ENCODE measurements around the gene EPHB1. TPM values are rescaled to one million over a fixed set of nuclear protein-coding genes. Genes with fewer than 3 reads are reported as not detected.

Gene EPHB1
- total RNA-seq, 2 donors from 2014 or later, result 1.9 to 3.2 TPM

- no peaks in the 10 kb centered on the region for H3K9me3 ChIP-seq
- no peak for DNase-seq (ENCODE audit: low spot score)
- no peaks in the 10 kb centered on the region for H3K4me1 ChIP-seq
- no peak for TF ChIP-seq CTCF (IDR thresholded peaks at IDR 0.05)
- H3K36me3 ChIP-seq, result no peaks in the 10 kb centered on the region
- H3K4me3 ChIP-seq, result no peak overlapping the region
- no peaks in the 10 kb centered on the region for H3K27me3 ChIP-seq
- H3K27ac ChIP-seq, result no peak overlapping the region
These were observed 404.1 kb downstream of the EPHB1 start for GRCh38 chr3:135199137-135199536.

GRCh38 chr3:135203026-135203425, 408.0 kb downstream of the EPHB1 start:
- H3K27me3 ChIP-seq, result no peaks in the 10 kb centered on the region
- H3K9me3 ChIP-seq, result no peaks in the 10 kb centered on the region
- H3K27ac ChIP-seq, result no peak overlapping the region
- H3K36me3 ChIP-seq, result no peaks in the 10 kb centered on the region
- no peak for DNase-seq (ENCODE audit: low spot score)
- H3K4me1 ChIP-seq, result no peaks in the 10 kb centered on the region
- TF ChIP-seq CTCF (IDR thresholded peaks at IDR 0.05), result no peak
- no peak overlapping the region for H3K4me3 ChIP-seq

GRCh38 chr3:135213213-135213612, 418.2 kb downstream of the EPHB1 start:
- Histone ChIP-seq H3K27me3 (no peaks in the 10 kb centered on the region), H3K27ac (no peak overlapping the region), H3K9me3 (no peaks in the 10 kb centered on the region), H3K36me3 (no peaks in the 10 kb centered on the region), H3K4me3 (no peak overlapping the region), H3K4me1 (no peaks in the 10 kb centered on the region)
- DNase-seq (ENCODE audit: low spot score), result no peak
- TF ChIP-seq CTCF (IDR thresholded peaks at IDR 0.05), result no peak

- Histone ChIP-seq H3K9me3 (no peaks in the 10 kb centered on the region), H3K27me3 (no peaks in the 10 kb centered on the region), H3K4me3 (no peak overlapping the region), H3K27ac (no peak overlapping the region), H3K36me3 (no peaks in the 10 kb centered on the region), H3K4me1 (no peaks in the 10 kb centered on the region)
- DNase-seq (ENCODE audit: low spot score), result no peak
- TF ChIP-seq CTCF (IDR thresholded peaks at IDR 0.05), result no peak
These were observed 418.8 kb downstream of the EPHB1 start for GRCh38 chr3:135213822-135214221.

- DNase-seq (ENCODE audit: low spot score), result no peak
- Histone ChIP-seq H3K9me3 (no peaks in the 10 kb centered on the region), H3K27ac (no peak overlapping the region), H3K36me3 (no peaks in the 10 kb centered on the region), H3K4me1 (no peaks in the 10 kb centered on the region), H3K27me3 (no peaks in the 10 kb centered on the region), H3K4me3 (no peak overlapping the region)
- no peak for TF ChIP-seq CTCF (IDR thresholded peaks at IDR 0.05)
These were observed 419.3 kb downstream of the EPHB1 start for GRCh38 chr3:135214400-135214799.

GRCh38 chr3:135215516-135215915, 420.5 kb downstream of the EPHB1 start:
- Histone ChIP-seq H3K9me3 (no peaks in the 10 kb centered on the region), H3K4me1 (no peaks in the 10 kb centered on the region), H3K36me3 (no peaks in the 10 kb centered on the region), H3K4me3 (no peak overlapping the region), H3K27ac (no peak overlapping the region), H3K27me3 (no peaks in the 10 kb centered on the region)
- TF ChIP-seq CTCF (IDR thresholded peaks at IDR 0.05), result no peak
- DNase-seq (ENCODE audit: low spot score), result no peak

Data from right atrium auricular region (tissue), 2 donors.